Measurements from ENCODE around the gene CAMKMT.

CAMKMT gene

DNA sequence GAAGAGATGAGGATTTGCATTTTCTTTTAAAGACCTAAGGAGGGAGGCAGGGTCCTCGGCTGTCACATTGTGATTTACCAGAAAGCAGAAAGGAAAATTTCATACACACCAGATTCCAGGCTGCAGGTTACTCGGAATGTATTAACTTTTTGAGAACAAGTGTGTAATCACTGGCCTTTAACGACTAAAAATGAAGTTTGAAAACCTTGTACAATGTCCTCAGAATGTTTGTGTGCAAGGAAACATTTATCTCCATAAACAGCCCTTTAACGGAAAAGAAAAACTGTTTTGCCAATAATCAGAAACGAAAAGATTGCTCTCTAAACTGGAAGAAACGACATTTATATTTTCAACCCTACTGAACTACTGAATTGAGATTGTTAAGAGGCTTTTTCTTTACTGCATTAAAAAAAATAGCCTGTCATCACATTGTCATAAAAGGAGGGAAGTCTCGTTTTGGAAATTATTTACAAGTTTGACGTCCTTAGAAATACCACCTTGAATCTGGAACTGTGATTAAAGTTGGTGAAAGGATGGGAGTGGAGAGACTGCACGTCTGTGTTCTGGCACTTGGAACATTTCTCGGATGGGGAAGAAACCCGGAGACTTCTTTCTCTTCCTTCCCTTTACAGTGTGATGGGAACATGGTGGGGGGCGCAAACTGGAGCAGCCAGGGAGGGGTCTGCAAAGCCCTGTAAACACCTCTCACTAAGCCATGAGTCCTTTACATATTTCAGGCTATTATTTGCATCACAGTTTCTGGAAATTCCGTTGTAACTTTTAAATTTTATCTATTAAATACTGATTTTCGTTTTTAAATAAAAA, 445.7 kb downstream of the CAMKMT start:
- DNase-seq = no peak

DNA sequence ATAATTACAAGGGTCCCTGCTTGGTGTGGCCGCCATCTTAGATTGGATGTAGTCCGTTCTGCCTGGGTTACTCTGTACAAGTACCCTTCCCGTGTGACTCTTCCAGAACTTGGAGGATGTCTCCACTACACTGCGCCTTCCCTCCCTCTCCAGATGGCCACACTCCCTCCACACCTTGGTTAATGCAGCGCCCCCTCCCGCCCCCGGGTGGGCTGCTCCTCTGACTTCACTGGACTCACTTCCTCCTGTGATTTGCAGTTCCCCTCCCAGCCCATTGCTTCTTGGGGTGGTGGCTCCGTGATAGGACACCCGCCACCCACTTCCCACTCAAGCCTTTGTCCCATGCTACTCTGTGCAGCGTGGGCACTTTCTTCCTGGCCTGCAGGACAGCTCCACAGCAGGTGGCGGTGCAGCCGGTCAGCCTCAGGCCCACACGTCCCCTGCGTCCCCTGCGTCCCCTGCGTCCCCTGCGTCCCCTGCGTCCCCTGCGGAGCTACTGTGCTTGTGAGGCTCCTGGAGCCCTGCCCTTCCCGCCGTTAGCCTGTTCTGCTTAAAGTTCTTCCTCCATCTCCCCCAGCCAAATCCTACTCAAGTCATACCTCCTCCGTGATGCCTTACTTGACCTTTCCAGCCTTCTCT, 449.3 kb downstream of the CAMKMT start:
- DNase-seq = no peak

DNA sequence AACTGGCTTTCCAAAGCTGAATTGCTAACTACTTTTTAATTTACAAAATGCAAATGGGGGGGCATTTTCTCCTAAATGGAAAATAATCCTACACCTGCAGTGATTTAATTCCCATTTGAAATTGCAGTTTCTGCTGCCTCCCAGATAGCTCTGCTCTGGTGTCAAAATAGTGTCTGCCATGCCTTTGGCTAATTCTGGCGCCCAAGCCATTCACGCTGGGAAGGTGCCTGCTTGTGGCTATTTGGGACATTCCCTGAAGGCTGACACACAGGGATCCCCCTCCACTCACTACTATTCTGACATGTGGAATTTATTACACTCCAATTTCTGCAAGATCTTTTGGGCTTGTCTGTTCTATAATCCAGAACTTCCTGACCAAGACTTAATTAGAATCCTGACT, 451.4 kb downstream of the CAMKMT start:
- no peak for DNase-seq

DNA sequence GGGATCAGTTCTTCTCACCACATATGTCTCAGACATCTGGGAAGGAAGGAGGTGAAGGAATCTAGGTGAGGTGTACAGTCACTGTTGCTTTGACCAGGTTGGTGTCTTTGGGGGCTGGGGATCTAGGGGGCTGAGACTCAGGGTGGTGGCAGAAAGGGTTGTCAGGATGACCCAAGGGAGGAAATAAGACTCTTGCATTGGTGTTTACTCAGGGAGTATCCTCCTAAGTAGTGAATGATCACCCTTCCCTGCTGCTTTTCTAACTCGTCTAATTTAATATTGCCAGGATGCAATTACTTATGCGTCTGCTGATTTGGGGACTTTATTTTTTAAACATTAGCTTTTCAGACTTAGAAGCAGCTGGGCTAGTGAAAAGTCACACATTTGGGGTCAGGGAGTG, 451.9 kb downstream of the CAMKMT start:
- DNase-seq = no peak

DNA sequence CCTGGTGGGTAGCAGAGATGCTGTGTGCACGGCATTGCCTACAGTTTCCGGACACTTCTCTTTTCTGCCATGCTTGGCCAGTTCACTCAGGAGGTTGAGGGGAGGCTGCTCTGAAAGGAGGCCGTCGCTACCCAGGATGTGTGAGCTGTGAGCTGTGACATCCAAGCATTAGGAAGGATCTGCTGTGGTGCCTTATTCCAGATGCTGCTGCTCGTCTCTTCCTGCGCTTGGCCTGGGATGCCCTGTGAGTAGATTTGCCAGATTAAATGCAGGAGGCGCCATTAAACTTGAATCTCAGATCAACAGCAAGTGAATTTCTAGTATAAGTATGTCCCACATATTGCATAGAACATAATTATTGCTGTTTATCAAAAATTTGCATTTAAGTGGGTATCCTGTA, 455.5 kb downstream of the CAMKMT start:
- DNase-seq = no peak

DNA sequence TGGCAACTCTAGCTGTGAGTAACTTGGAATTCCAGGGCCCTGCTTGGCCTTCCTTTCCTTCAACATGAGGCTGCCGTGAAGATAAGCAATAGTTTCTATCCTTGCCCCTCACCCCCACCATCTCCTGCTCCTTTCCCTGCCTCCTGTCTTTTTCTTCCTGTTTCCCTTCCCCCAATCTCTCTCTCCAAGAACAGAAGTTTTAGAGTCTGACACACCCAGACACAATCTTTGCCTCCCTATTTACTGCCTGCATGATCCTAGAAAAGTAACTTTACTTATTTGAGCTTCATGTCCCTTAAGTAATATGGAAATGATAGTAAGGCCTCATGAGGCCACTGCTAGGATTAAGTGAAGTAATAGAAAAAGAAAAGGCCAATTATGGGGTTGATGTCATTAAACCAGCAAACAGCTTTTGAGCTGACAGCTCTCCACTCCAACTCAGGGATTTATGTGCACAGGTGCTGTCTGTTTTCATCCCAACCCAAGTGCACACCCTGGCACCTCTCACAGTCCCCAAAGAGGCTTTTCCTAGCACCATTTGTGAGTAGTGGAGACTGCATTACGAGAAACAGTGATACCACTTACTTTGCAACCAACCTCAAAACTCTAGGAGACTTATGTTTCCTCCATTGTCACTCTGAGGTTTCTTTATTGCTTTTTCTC, 456.1 kb downstream of the CAMKMT start:
- no peak for DNase-seq

DNA sequence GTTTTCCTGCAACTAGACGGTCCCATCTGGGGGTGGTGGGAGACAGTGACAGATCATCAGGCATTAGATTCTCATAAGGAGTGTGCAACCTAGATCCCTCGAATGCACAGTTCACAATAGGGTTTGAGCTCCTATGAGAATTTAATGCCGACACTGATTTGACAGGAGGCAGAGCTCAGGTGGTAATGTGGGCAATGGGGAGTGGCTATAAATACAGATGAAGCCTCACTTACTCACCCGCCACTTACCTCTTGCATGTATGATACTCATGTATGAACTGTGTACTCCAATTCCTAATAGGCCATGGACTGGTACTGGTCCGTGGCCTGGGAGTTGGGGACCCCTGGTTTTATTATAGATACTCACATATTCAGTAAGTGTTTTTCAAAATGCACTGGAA, 457.3 kb downstream of the CAMKMT start:
- DNase-seq = no peak

DNA sequence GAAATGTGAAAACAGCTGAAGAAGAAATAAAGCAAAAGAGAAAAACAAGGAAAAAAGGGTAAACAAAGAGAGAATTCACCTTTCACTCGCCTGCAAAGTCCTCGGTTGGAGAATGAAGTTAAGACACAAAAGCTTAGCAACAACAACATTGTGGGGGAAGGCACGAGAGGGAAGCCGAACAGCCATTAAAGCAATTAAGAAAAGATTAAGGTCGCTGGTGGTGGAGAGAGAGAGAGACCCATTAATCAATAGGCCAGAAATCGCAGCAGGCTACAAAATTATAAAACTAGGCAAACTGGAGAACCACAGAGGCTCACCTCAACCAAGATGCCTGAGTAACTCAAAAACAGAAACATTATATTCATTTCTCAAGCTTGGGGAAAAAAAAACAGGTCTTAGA, 459.8 kb downstream of the CAMKMT start:
- DNase-seq = no peak

DNA sequence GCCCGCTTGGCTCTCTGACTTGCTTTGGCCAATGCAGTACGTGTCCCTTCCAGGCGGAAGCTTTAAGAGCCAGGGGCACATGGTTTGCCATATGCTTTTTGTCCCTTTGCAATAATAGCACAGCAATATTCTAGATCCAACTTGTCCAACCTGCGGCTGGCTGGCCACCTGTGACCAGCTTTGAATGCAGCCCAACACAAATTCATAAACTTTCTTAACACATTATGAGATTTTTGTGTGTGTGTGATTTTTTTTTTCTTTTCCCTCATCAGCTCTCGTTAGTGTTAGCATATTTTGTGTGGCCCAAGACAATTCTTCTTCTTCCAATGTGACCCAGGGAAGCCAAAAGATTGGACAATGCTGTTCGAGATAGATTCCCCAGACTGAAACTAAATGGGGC, 460.4 kb downstream of the CAMKMT start:
- no peak for DNase-seq
